NCI-H2171 (cell line): ENCODE results near the gene DLGAP5.
A peak's percentile ranks its signal among the peaks of the same experiment; 100 is the strongest.

Source experiments
- DNase-seq: peaks from one replicate; lab custom pipeline; 2025; lab: John Stamatoyannopoulos, UW

DLGAP5 gene

GRCh38 chr14:55191203-55192053, at the start of gene DLGAP5:
Gene DLGAP5, minus strand, starts transcription at chr14:55191585. Its CDS starts 2,406 bp downstream, at chr14:55189179.
- peak; percentile 99 for DNase-seq

GRCh38 chr14:55240526-55241178, 49.3 kb upstream of the DLGAP5 start:
- DNase-seq = no peak

- no peak for DNase-seq
Measured at GRCh38 chr14:55239320-55239719, 47.9 kb upstream of the DLGAP5 start.

- no peak for DNase-seq
Measured at GRCh38 chr14:55238019-55238680, 46.8 kb upstream of the DLGAP5 start.

GRCh38 chr14:55233591-55233990, 42.2 kb upstream of the DLGAP5 start:
- no peak for DNase-seq

- no peak for DNase-seq
Measured at GRCh38 chr14:55228261-55228660, 36.9 kb upstream of the DLGAP5 start.

GRCh38 chr14:55223364-55223763, 32.0 kb upstream of the DLGAP5 start:
- no peak for DNase-seq

- DNase-seq = no peak
Measured at GRCh38 chr14:55221968-55222367, 30.6 kb upstream of the DLGAP5 start.

- DNase-seq = no peak
Measured at GRCh38 chr14:55221186-55221585, 29.8 kb upstream of the DLGAP5 start.

GRCh38 chr14:55220230-55220629, 28.8 kb upstream of the DLGAP5 start:
- DNase-seq = no peak

- peak; percentile 27 for DNase-seq
Measured at GRCh38 chr14:55212634-55213033, 21.2 kb upstream of the DLGAP5 start.

- DNase-seq = no peak
Measured at GRCh38 chr14:55207832-55208231, 16.4 kb upstream of the DLGAP5 start.

- DNase-seq = no peak
Measured at GRCh38 chr14:55206175-55206693, 14.8 kb upstream of the DLGAP5 start.

- DNase-seq = no peak
Measured at GRCh38 chr14:55201219-55202101, 10.1 kb upstream of the DLGAP5 start.

GRCh38 chr14:55200651-55201050, 9.3 kb upstream of the DLGAP5 start:
- no peak for DNase-seq

- no peak for DNase-seq
Measured at GRCh38 chr14:55198749-55199148, 7.4 kb upstream of the DLGAP5 start.

GRCh38 chr14:55194656-55195355, 3.4 kb upstream of the DLGAP5 start:
- DNase-seq = no peak

GRCh38 chr14:55192054-55192621, 753 bp upstream of the DLGAP5 start:
- no peak for DNase-seq

GRCh38 chr14:55190906-55191202, 531 bp downstream of the DLGAP5 start:
- DNase-seq = no peak

- no peak for DNase-seq
Measured at GRCh38 chr14:55188686-55189295, 2.6 kb downstream of the DLGAP5 start.
